NCI-H2196 treated with DMSO at 0.1 percent for 48 hours (cell line): Measurements from ENCODE around the gene MAN2A1.
"Not testable (repeated sequence)": the region's sequence is repeated elsewhere in the genome, so short reads cannot be mapped to it uniquely, and the experiment has no call there.

Experiments
- DNase-seq: peaks from one replicate; lab custom pipeline; 2025; ENCODE audit not compliant: unreplicated experiment; lab: John Stamatoyannopoulos, UW

MAN2A1 gene

GRCh38 chr5:109812698-109813097 lies 123.0 kb downstream of the MAN2A1 start:
- DNase-seq = no peak

- DNase-seq = no peak
These were observed 127.0 kb downstream of the MAN2A1 start for GRCh38 chr5:109816732-109817131.

- DNase-seq = no peak
These were observed 130.2 kb downstream of the MAN2A1 start for GRCh38 chr5:109819878-109820277.

- DNase-seq = no peak
These were observed 133.9 kb downstream of the MAN2A1 start for GRCh38 chr5:109823597-109823996.

- DNase-seq = no peak
These were observed 135.7 kb downstream of the MAN2A1 start for GRCh38 chr5:109825450-109825849.

- DNase-seq = no peak
These were observed 136.7 kb downstream of the MAN2A1 start for GRCh38 chr5:109826426-109826825.

- no peak for DNase-seq
These were observed 139.6 kb downstream of the MAN2A1 start for GRCh38 chr5:109829331-109829730.

- DNase-seq = no peak
These were observed 141.3 kb downstream of the MAN2A1 start for GRCh38 chr5:109830955-109831502.

GRCh38 chr5:109832207-109833188 lies 142.8 kb downstream of the MAN2A1 start:
- not testable (repeated sequence) for DNase-seq

- no peak for DNase-seq
These were observed 144.2 kb downstream of the MAN2A1 start for GRCh38 chr5:109833946-109834345.

GRCh38 chr5:109836280-109836679 lies 146.6 kb downstream of the MAN2A1 start:
- DNase-seq = no peak

- no peak for DNase-seq
These were observed 147.6 kb downstream of the MAN2A1 start for GRCh38 chr5:109837231-109837861.

GRCh38 chr5:109838157-109838556 lies 148.4 kb downstream of the MAN2A1 start:
- no peak for DNase-seq

GRCh38 chr5:109844148-109844547 lies 154.4 kb downstream of the MAN2A1 start:
- DNase-seq = no peak

- DNase-seq = no peak
These were observed 155.0 kb downstream of the MAN2A1 start for GRCh38 chr5:109844695-109845094.

GRCh38 chr5:109848130-109848529 lies 158.4 kb downstream of the MAN2A1 start:
- no peak for DNase-seq

- DNase-seq = no peak
These were observed 159.9 kb downstream of the MAN2A1 start for GRCh38 chr5:109849478-109850088.

GRCh38 chr5:109852371-109853155 lies 162.8 kb downstream of the MAN2A1 start:
- no peak for DNase-seq

- no peak for DNase-seq
These were observed 163.7 kb downstream of the MAN2A1 start for GRCh38 chr5:109853377-109853776.

- no peak for DNase-seq
These were observed 165.3 kb downstream of the MAN2A1 start for GRCh38 chr5:109855056-109855455.
